Measurements from ENCODE around the gene CFTR.

- TF ChIP-seq GABPB1 (CRISPR knock-in tag; IDR thresholded peaks at IDR 0.05) (no peak), PREB (CRISPR knock-in tag; IDR thresholded peaks at IDR 0.05; ENCODE audit: borderline replicate concordance) (no peak)
Observed at GRCh38 chr7:117590191-117590590, 110.4 kb downstream of the CFTR start.
